IMR-90 (cell line): Measurements from ENCODE around the gene CD46. TPM values are rescaled to one million over a fixed set of nuclear protein-coding genes. Genes with fewer than 3 reads are reported as not detected.

ENCODE experiments used
- ATAC-seq: fragments of 200-7000 bp; cut with Tn5 transposase; 2 replicates; pipeline ENCODE4 v1.9.1; 2020; ENCODE audit warnings: low read depth, mild to moderate bottlenecking, moderate library complexity
- BruUV-seq: library from RNA; stranded (reverse); fragments of 400-500 nt; replicated peaks from 2 replicates; lab custom pipeline; 2021; lab: Mats Ljungman, UMichigan
- CTCF ChIA-PET: fragments of 300-600 bp; formaldehyde crosslinking; extraction: SDS; loops from one replicate; lab custom pipeline; 2021; ENCODE audit warnings: antibody characterized with exemption; lab: Yijun Ruan, JAX
- POLR2A ChIA-PET: fragments of 300-600 bp; sonication (Branson Sonifier 250); formaldehyde crosslinking; loops from one replicate; lab custom pipeline; 2022; ENCODE audit warnings: antibody characterized with exemption; ENCODE audit not compliant: unreplicated experiment; lab: Charles Lee
- DNase-seq: peaks from one replicate; pipeline ENCODE4 v3.0.0; 2013
- H2AFZ ChIP-seq: replicated peaks from 2 replicates; pipeline ENCODE3; 2013; ENCODE audit warnings: low read length, mild to moderate bottlenecking; ENCODE audit not compliant: poor library complexity
- H2AK5ac ChIP-seq: 2 replicates; pipeline ENCODE4 v1.6.1; 2013; ENCODE audit warnings: low read depth, low read length, inconsistent platforms
- H2AK9ac ChIP-seq: replicated peaks from 2 replicates; pipeline ENCODE3; 2013; ENCODE audit warnings: mild to moderate bottlenecking, low read depth, low read length, moderate library complexity; ENCODE audit not compliant: poor library complexity
- H2BK120ac ChIP-seq: 2 replicates; pipeline ENCODE4 v1.6.1; 2013; ENCODE audit warnings: low read depth, low read length, inconsistent platforms
- H2BK15ac ChIP-seq: 3 replicates; pipeline ENCODE4 v1.6.1; 2013; ENCODE audit warnings: low read depth, low read length, inconsistent platforms
- H2BK20ac ChIP-seq: 2 replicates; pipeline ENCODE4 v1.6.1; 2013; ENCODE audit warnings: low read depth, mild to moderate bottlenecking, inconsistent platforms, low read length, moderate library complexity
- H2BK5ac ChIP-seq: 2 replicates; pipeline ENCODE4 v1.6.1; 2013; ENCODE audit warnings: mild to moderate bottlenecking, low read depth, low read length, inconsistent platforms; ENCODE audit not compliant: poor library complexity, severe bottlenecking
- H3K14ac ChIP-seq: replicated peaks from 2 replicates; pipeline ENCODE4 v1.6.1; 2013; ENCODE audit warnings: low read depth, low read length, inconsistent platforms
- H3K18ac ChIP-seq: 2 replicates; pipeline ENCODE4 v1.6.1; 2013; ENCODE audit warnings: low read depth, low read length, control low read depth
- H3K23ac ChIP-seq: 2 replicates; pipeline ENCODE4 v1.6.1; 2013; ENCODE audit warnings: low read depth, low read length, inconsistent platforms
- H3K27ac ChIP-seq: 2 replicates; pipeline ENCODE4 v1.5.1; 2013; ENCODE audit warnings: mild to moderate bottlenecking, control low read depth, low read length; ENCODE audit not compliant: insufficient read depth
- H3K27me3 ChIP-seq: 2 replicates; pipeline ENCODE4 v1.6.1; 2013; ENCODE audit warnings: low read length; ENCODE audit not compliant: control insufficient read depth, insufficient read depth
- H3K36me3 ChIP-seq: 2 replicates; pipeline ENCODE4 v1.6.1; 2013; ENCODE audit warnings: low read length, mixed read lengths; ENCODE audit not compliant: control insufficient read depth, insufficient read depth
- H3K4ac ChIP-seq: 2 replicates; pipeline ENCODE4 v1.6.1; 2013; ENCODE audit warnings: low read depth, low read length, inconsistent platforms
- H3K4me1 ChIP-seq: 2 replicates; pipeline ENCODE4 v1.6.1; 2013; ENCODE audit warnings: low read length, mixed read lengths; ENCODE audit not compliant: control insufficient read depth, insufficient read depth
- H3K4me2 ChIP-seq: 2 replicates; pipeline ENCODE4 v1.6.1; 2013; ENCODE audit warnings: low read depth, mild to moderate bottlenecking, control low read depth, low read length, moderate library complexity
- H3K4me3 ChIP-seq: 2 replicates; pipeline ENCODE4 v1.5.1; 2013; ENCODE audit warnings: low read depth, mild to moderate bottlenecking, control low read depth, low read length, moderate library complexity; ENCODE audit not compliant: insufficient read depth
- H3K56ac ChIP-seq: 2 replicates; pipeline ENCODE4 v1.6.1; 2013; ENCODE audit warnings: low read length, inconsistent platforms; ENCODE audit not compliant: insufficient read depth; ENCODE audit errors: extremely low read depth
- H3K79me1 ChIP-seq, 2 experiments: 2 replicates each; pipeline ENCODE4 v1.6.1; 2013; ENCODE audit warnings: low read length in 2 of 2, inconsistent platforms in 1 of 2, low read depth in 1 of 2
- H3K9ac ChIP-seq: 2 replicates; pipeline ENCODE4 v1.6.1; 2013; ENCODE audit warnings: low read depth, low read length, control low read depth
- H3K9me1 ChIP-seq: 2 replicates; pipeline ENCODE4 v1.6.1; 2013; ENCODE audit warnings: low read length, inconsistent platforms; ENCODE audit not compliant: insufficient read depth
- H3K9me3 ChIP-seq: 2 replicates; pipeline ENCODE4 v1.6.1; 2013; ENCODE audit warnings: low read length; ENCODE audit not compliant: control insufficient read depth, insufficient read depth
- H4K20me1 ChIP-seq: 2 replicates; pipeline ENCODE4 v1.6.1; 2013; ENCODE audit warnings: low read length, inconsistent platforms; ENCODE audit not compliant: insufficient read depth
- H4K5ac ChIP-seq: 2 replicates; pipeline ENCODE4 v1.6.1; 2013; ENCODE audit warnings: mild to moderate bottlenecking, low read depth, low read length, control low read depth
- H4K8ac ChIP-seq, 2 experiments: 2 replicates each; pipeline ENCODE4 v1.6.1; 2013; ENCODE audit warnings: low read depth in 2 of 2, low read length in 2 of 2, control low read depth in 1 of 2, inconsistent platforms in 1 of 2
- H4K91ac ChIP-seq: 2 replicates; pipeline ENCODE4 v1.6.1; 2013; ENCODE audit warnings: low read depth, low read length, inconsistent platforms; ENCODE audit not compliant: insufficient read depth
- BHLHE40 ChIP-seq: fragments of 150-350 bp; IDR thresholded peaks from 2 replicates; pipeline ENCODE4 v1.6.1; 2016; ENCODE audit warnings: mild to moderate bottlenecking, low read depth, low read length
- CEBPB ChIP-seq: IDR thresholded peaks from 2 replicates; pipeline ENCODE4 v1.6.1; 2012; ENCODE audit warnings: low read depth, low read length, improper control_type of control experiment
- CTCF ChIP-seq: conservative IDR thresholded peaks from 2 replicates; pipeline ENCODE4 v1.5.1; 2012; ENCODE audit warnings: mild to moderate bottlenecking, low read depth, low read length, improper control_type of control experiment
- FOS ChIP-seq: fragments of 150-350 bp; IDR thresholded peaks from 2 replicates; pipeline ENCODE4 v1.6.1; 2016; ENCODE audit warnings: low read depth, low read length
- POLR2A ChIP-seq: IDR thresholded peaks from 2 replicates; pipeline ENCODE4 v1.6.1; 2012; ENCODE audit warnings: mild to moderate bottlenecking, low read depth, low read length
- RCOR1 ChIP-seq: IDR thresholded peaks from 2 replicates; pipeline ENCODE4 v1.6.1; 2012; ENCODE audit warnings: mild to moderate bottlenecking, low read length, improper control_type of control experiment; ENCODE audit not compliant: insufficient replicate concordance
- RFX5 ChIP-seq: IDR thresholded peaks from 2 replicates; pipeline ENCODE4 v1.8.0; 2012; ENCODE audit warnings: low read depth, mild to moderate bottlenecking, low read length, moderate library complexity
- SMC3 ChIP-seq: fragments of 150-350 bp; IDR thresholded peaks from 2 replicates; pipeline ENCODE4 v1.6.1; 2016; ENCODE audit warnings: low read depth, mild to moderate bottlenecking, antibody characterized with exemption, low read length, moderate library complexity
- USF2 ChIP-seq: fragments of 150-350 bp; IDR thresholded peaks from 2 replicates; pipeline ENCODE4 v1.6.1; 2017; ENCODE audit warnings: mild to moderate bottlenecking, antibody characterized with exemption, low read length, low read depth
- WGBS, 2 experiments: methylation state at CpG; one replicate each; pipeline versions ENCODE4 v1.1.5 to v1.1.7; 2013; ENCODE audit warnings: missing lambda C conversion rate in 2 of 2; ENCODE audit not compliant: insufficient read length in 1 of 2; ENCODE audit errors: extremely low coverage in 2 of 2; 5-methylcytosine and 5-hydroxymethylcytosine counted together
- dilution Hi-C: fragments of 300-500 bp; cut with HindIII; formaldehyde crosslinking; loops from one replicate; pipeline ENCODE4 v1.14.3; 2018; ENCODE audit warnings: low sequenced_read_pairs; ENCODE audit not compliant: unreplicated experiment
- in situ Hi-C: fragments of 300-500 bp; cut with MboI; formaldehyde crosslinking; loops from 3 replicates; pipeline ENCODE4 v1.14.3; 2019; ENCODE audit warnings: low sequenced_read_pairs, inconsistent platforms, mixed read lengths
- intact Hi-C: fragments of 100-400 bp; cut with micrococcal nuclease; formaldehyde crosslinking; loops from 2 replicates; pipeline ENCODE4 v1.10.0; 2022
- polyA plus RNA-seq, 3 experiments: library from polyadenylated mRNA; depleted of rRNA; stranded (reverse); fragments of >200 nt; gene quantifications; 2 replicates each; pipeline ENCODE4 v1.2.3, GENCODE V29; 2012; ENCODE audit warnings: low replicate concordance in 1 of 3
- total RNA-seq: library from RNA; depleted of rRNA; stranded (reverse); fragments of >200 nt; gene quantifications from 2 replicates; pipeline ENCODE4 v1.2.3, GENCODE V29; 2012
- TF ChIP-seq, protein P1 (sequence below): fragments of 150-350 bp; IDR thresholded peaks from 2 replicates; pipeline ENCODE4 v1.6.1; 2016; ENCODE audit warnings: low read depth, mild to moderate bottlenecking, low read length, moderate library complexity, borderline replicate concordance

The CD46 gene
- total and polyA plus RNA-seq, 2 of the 4 experiments (the other 2 are of a cell fraction), result 37.1 to 82.0 TPM

- TF ChIP-seq FOS, result peak; percentile 87
Observed at GRCh38 chr1:207805841-207806421, 54.1 kb downstream of the CD46 start (continued).

GRCh38 chr1:207806531-207807325 lies 54.9 kb downstream of the CD46 start:
- peaks cover 21% of the 10 kb centered on the region; the same call in 1 of the 2 replicates for H3K36me3 ChIP-seq
- H4K5ac ChIP-seq, result peak overlapping the region; percentile 74
- H3K27ac ChIP-seq, result peak overlapping the region; percentile 69
- H3K79me1 ChIP-seq, result peaks cover 0 to 9% of the 10 kb centered on the region in 2 experiments; a peak in 1 of 4 replicates
- peak overlapping the region; percentile 96 for H4K91ac ChIP-seq
- no peaks in the 10 kb centered on the region for H4K20me1 ChIP-seq
- peak overlapping the region; percentile 85 for H2AK9ac ChIP-seq
- in situ Hi-C loops (no loop called here), dilution Hi-C loops (no loop called here), intact Hi-C loops (no loop called here)
- H3K4ac ChIP-seq, result peak overlapping the region; percentile 77
- H3K9me3 ChIP-seq, result no peaks in the 10 kb centered on the region
- H3K9me1 ChIP-seq, result peaks cover 23% of the 10 kb centered on the region; the same call in 1 of the 2 replicates
- WGBS, 2 experiments, result 94% methylated on average over 5 of the region's 11 CpGs; no CpG with 5 or more reads in 1 of the 2 experiments
- no peak overlapping the region for H3K9ac ChIP-seq
- peak overlapping the region; percentile 78 for H3K18ac ChIP-seq
- H3K4me1 ChIP-seq, result peaks cover 14% of the 10 kb centered on the region
- H2BK5ac ChIP-seq, result peak overlapping the region; percentile 83
- peak overlapping the region; percentile 84 for H3K14ac ChIP-seq
- peak overlapping the region; percentile 82 for H2BK20ac ChIP-seq
- H3K27me3 ChIP-seq, result no peaks in the 10 kb centered on the region
- BruUV-seq, result no TSS peak
- no peak overlapping the region for H3K56ac ChIP-seq
- H3K4me3 ChIP-seq, result no peak overlapping the region
- no peak overlapping the region for H3K4me2 ChIP-seq
- peak overlapping the region; percentile 75; the same call in 1 of the 2 replicates for H2AK5ac ChIP-seq
- peak overlapping the region; percentile 82; the same call in 2 of the 3 replicates for H2BK15ac ChIP-seq
- peak overlapping the region; percentile 78; the same call in 1 of the 2 replicates for H3K23ac ChIP-seq
- peak overlapping the region; percentile 86 for H2BK120ac ChIP-seq
- POLR2A ChIA-PET, result interaction anchor here (1.1 kb wide), 1 partner anchor 12 kb away, joined by 3 read pairs; no protein-coding TSS in a partner anchor
- peak overlapping the region; percentile 93 to 95 for H4K8ac ChIP-seq
- CTCF ChIA-PET, result interaction anchor here (0.6 to 1.1 kb wide), 4 partner anchors 9 to 131 kb away, joined by 3 to 13 read pairs (median 4); no protein-coding TSS in a partner anchor
- ATAC-seq (no peak), DNase-seq (peak; percentile 53)
- H2AFZ ChIP-seq, result no peak overlapping the region
- TF ChIP-seq CEBPB (no peak), BHLHE40 (no peak), POLR2A (no peak), USF2 (no peak), FOS (no peak), CTCF (no peak), RFX5 (no peak), RCOR1 (no peak), SMC3 (no peak)
- TF ChIP-seq, protein P1, sequence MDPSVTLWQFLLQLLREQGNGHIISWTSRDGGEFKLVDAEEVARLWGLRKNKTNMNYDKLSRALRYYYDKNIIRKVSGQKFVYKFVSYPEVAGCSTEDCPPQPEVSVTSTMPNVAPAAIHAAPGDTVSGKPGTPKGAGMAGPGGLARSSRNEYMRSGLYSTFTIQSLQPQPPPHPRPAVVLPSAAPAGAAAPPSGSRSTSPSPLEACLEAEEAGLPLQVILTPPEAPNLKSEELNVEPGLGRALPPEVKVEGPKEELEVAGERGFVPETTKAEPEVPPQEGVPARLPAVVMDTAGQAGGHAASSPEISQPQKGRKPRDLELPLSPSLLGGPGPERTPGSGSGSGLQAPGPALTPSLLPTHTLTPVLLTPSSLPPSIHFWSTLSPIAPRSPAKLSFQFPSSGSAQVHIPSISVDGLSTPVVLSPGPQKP, result no peak
